22Rv1 (cell line): ENCODE results near the gene ADAMTS2.

Experiments
- CTCF ChIP-seq: fragments of 450-650 bp; IDR thresholded peaks from 2 replicates; pipeline ENCODE4 v1.5.1; 2017; ENCODE audit warnings: mild to moderate bottlenecking
- ZFX ChIP-seq: fragments of 450-650 bp; IDR thresholded peaks from 2 replicates; pipeline ENCODE4 v1.6.1; 2017; ENCODE audit warnings: antibody characterized with exemption, borderline replicate concordance

DNA sequence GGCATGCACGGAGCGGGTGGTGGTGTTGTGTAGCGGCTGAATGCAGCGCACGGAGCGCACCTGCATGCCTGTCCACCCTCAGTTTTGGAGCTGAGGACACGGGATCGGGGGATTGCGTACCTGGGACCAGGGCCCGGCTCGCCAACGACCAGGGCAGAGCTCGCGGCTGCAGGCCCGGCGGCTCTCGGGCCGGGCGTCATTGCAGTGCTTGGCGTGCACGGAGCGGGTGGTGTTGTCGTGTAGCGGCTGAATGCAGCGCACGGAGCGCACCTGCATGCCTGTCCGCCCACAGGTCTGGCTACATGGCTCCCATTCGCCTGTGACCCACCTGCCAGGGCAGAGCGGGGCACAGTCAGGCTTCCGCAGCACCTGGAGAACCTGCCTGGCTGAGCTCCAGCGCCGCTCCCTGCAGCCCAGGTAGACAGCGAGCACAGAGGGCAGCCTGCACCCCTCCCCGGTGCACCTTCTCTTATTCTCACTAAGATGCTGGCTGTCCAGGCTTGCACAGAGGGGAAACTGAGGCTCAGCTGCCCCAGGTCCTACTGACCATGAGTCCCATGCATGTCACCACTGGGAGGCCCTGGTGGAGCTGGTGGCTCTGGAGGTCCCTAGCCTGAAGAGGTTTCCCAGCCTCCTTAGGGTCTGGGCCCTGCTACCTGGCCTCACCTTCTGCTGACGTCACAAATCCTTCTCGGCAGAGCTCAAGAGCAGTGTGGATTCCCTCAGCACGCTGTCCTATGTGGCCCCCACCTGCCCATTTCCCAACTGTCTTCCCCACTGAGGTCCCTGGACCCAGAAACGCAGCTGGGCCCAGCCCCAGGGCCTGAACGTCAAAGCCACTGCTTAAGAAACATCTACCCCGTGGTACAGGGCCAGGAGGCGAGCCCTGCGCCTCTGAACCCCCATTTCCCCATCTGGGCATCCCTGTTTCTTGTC lies 220.1 kb downstream of the ADAMTS2 start:
- TF ChIP-seq CTCF (no peak), ZFX (no peak)
